Measurements from ENCODE around the gene DCDC2C. TPM values are rescaled to one million over a fixed set of nuclear protein-coding genes. Genes with fewer than 3 reads are reported as not detected.

DCDC2C gene
- total and polyA plus RNA-seq, 7 experiments from 2014 or later, result not detected

DNA sequence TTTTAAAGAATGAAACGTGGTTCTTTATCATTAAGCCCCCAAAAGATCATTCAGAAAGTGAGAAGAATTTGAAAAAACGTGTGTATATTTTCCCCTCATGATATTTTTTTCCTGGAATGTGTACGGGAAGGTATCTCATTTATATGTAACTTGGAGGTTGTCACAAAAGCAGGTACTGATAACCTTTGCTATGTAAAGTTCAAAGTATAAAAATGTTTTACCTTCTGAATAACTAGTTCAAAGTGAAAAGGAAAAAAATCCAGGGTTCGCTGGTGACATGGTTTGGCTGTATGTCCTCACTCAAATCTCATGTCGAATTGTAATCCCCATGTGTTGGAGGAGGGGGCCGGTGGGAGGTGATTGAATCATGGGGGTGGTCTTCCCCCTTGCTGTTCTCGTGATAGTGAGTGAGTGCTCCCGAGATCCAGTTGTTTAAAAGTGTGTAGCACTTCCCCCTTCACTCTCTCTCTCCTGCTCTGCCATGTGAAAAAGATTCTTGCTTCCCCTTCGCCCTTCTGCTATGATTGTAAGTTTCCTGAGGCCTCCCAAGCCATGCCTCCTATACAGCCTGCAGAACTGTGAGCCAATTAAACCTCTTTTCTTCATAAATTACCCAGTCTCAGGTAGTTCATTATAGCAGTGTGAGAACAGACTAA lies 144.2 kb downstream of the DCDC2C start:
- no peaks in the 10 kb centered on the region for H3K36me3 ChIP-seq (ENCODE audit: control insufficient read depth in 2 of 3, insufficient read depth in 3 of 3, low read length in 3 of 3)
- no peak for ATAC-seq
- intact Hi-C loops (cut with micrococcal nuclease), result no loop called here
- H3K4me3 ChIP-seq (ENCODE audit: low read length), result no peak overlapping the region
- CTCF ChIA-PET, result no interaction called here
- Mint-ChIP-seq H3K36me3 (peaks cover 0 to 3% (median 0%) of the 10 kb centered on the region in 5 donors), H3K4me3 (no peak overlapping the region), H3K27me3 (peaks cover 0 to 20% (median 12%) of the 10 kb centered on the region in 5 donors), H3K4me1 (no peaks in the 10 kb centered on the region), H3K9me3 (peaks cover 0 to 25% (median 12%) of the 10 kb centered on the region in 11 donors), H3K27ac (no peak overlapping the region)
- no peak overlapping the region for H3K27ac ChIP-seq (ENCODE audit: low read depth, low read length)
- no peaks in the 10 kb centered on the region for H3K27me3 ChIP-seq (ENCODE audit: control insufficient read depth in 2 of 2, insufficient read depth in 2 of 2, low read length in 2 of 2)
- POLR2A ChIA-PET, result no interaction called here
- H3K4me1 ChIP-seq (ENCODE audit: control insufficient read depth in 2 of 2, insufficient read depth in 2 of 2, low read length in 2 of 2), result no peaks in the 10 kb centered on the region
- DNase-seq, result no peak
- no peaks in the 10 kb centered on the region for H3K9me3 ChIP-seq (ENCODE audit: control insufficient read depth in 2 of 3, low read length in 3 of 3)

DNA sequence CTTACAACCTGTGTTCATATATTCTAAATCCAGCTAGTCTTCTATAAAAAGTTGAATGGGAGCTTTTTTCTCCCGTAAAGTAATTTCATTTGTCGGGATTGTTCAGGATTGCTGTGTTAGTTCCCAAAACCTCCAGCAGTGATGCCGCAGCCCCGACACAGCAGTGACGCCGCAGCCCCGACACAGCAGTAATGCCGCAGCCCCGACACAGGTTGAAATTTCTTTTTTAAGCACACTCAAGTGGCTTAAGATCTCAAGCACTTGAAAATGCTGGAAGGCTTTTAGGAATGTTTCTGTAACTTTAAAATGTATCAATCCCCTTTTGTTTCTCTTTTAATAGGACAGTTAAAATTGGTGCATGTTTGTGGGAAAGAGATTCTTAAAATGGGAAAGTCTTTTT lies 145.4 kb downstream of the DCDC2C start:
- no peak overlapping the region for H3K27ac ChIP-seq (ENCODE audit: low read depth, low read length)
- H3K4me1 Mint-ChIP-seq, result no peaks in the 10 kb centered on the region
- intact Hi-C loops (cut with micrococcal nuclease), result no loop called here
- H3K36me3 ChIP-seq (ENCODE audit: control insufficient read depth in 2 of 3, insufficient read depth in 3 of 3, low read length in 3 of 3), result no peaks in the 10 kb centered on the region
- no peak overlapping the region for H3K27ac Mint-ChIP-seq
- H3K4me1 ChIP-seq (ENCODE audit: control insufficient read depth in 2 of 2, insufficient read depth in 2 of 2, low read length in 2 of 2), result no peaks in the 10 kb centered on the region
- ATAC-seq (no peak), DNase-seq (no peak)
- ChIA-PET POLR2A (no interaction called here), CTCF (no interaction called here)
- no peak overlapping the region for H3K4me3 ChIP-seq (ENCODE audit: low read length)
- peaks cover 0 to 20% (median 8%) of the 10 kb centered on the region in 5 donors for H3K27me3 Mint-ChIP-seq
- H3K9me3 Mint-ChIP-seq, result peaks cover 4 to 34% (median 15%) of the 10 kb centered on the region in 11 donors
- H3K4me3 Mint-ChIP-seq, result no peak overlapping the region
- peaks cover 0 to 5% (median 0%) of the 10 kb centered on the region in 3 experiments for H3K9me3 ChIP-seq (ENCODE audit: control insufficient read depth in 2 of 3, low read length in 3 of 3)
- peaks cover 0 to 3% (median 0%) of the 10 kb centered on the region in 5 donors for H3K36me3 Mint-ChIP-seq
- no peaks in the 10 kb centered on the region for H3K27me3 ChIP-seq (ENCODE audit: control insufficient read depth in 2 of 2, insufficient read depth in 2 of 2, low read length in 2 of 2)

DNA sequence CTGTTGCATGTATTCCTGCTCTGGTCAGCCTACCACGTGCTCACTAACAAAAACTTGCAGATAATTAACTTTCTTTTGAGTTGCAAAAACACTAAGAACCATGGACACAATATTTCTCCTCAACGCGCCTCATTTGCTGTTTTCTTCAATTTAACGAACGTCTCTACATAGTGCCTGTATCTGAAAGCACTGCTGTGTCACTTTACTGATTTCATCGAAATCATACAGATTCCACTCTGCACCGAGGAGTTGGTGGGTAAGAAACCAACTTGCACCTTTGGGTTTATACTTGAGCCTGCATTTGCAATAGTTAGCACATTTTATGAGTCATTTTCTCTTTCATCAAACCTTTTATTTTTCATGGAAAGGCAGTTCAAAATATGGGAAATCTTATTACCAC lies 145.8 kb downstream of the DCDC2C start:
- Histone ChIP-seq H3K9me3 (ENCODE audit: control insufficient read depth in 2 of 3, low read length in 3 of 3) (peaks cover 0 to 5% (median 0%) of the 10 kb centered on the region in 3 experiments), H3K27ac (ENCODE audit: low read depth, low read length) (no peak overlapping the region), H3K27me3 (ENCODE audit: control insufficient read depth in 2 of 2, insufficient read depth in 2 of 2, low read length in 2 of 2) (no peaks in the 10 kb centered on the region), H3K36me3 (ENCODE audit: control insufficient read depth in 2 of 3, insufficient read depth in 3 of 3, low read length in 3 of 3) (no peaks in the 10 kb centered on the region), H3K4me1 (ENCODE audit: control insufficient read depth in 2 of 2, insufficient read depth in 2 of 2, low read length in 2 of 2) (no peaks in the 10 kb centered on the region), H3K4me3 (ENCODE audit: low read length) (no peak overlapping the region)
- intact Hi-C loops (cut with micrococcal nuclease), result no loop called here
- no peaks in the 10 kb centered on the region for H3K4me1 Mint-ChIP-seq
- ATAC-seq, result no peak
- peaks cover 0 to 17% (median 8%) of the 10 kb centered on the region in 5 donors for H3K27me3 Mint-ChIP-seq
- ChIA-PET CTCF (no interaction called here), POLR2A (no interaction called here)
- peaks cover 6 to 32% (median 16%) of the 10 kb centered on the region in 11 donors for H3K9me3 Mint-ChIP-seq
- DNase-seq, result no peak
- H3K4me3 Mint-ChIP-seq, result no peak overlapping the region
- H3K27ac Mint-ChIP-seq, result no peak overlapping the region
- H3K36me3 Mint-ChIP-seq, result peaks cover 0 to 3% (median 0%) of the 10 kb centered on the region in 5 donors

DNA sequence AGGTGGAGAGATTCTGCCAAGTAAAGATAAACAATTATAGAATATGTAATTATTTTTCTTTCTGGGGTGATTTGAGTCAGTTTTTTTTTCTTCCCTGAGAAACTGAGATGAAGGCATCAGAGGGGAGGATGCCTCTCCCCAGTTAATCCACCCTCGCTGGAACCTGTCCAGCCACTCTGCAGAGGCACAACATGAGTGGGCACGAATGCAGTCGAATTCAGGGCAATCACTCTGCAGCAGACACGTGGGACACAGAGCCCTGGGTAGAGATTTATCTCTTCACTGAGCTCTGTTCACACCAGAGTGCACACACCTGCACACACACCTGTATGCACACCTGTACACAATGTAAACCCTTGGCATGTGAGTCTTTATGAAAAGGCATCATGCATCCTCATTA lies 154.2 kb downstream of the DCDC2C start:
- H3K27me3 Mint-ChIP-seq, result peaks cover 0 to 7% (median 0%) of the 10 kb centered on the region in 5 donors
- Histone ChIP-seq H3K4me3 (ENCODE audit: low read length) (no peak overlapping the region), H3K27ac (ENCODE audit: low read depth, low read length) (no peak overlapping the region), H3K4me1 (ENCODE audit: control insufficient read depth in 2 of 2, insufficient read depth in 2 of 2, low read length in 2 of 2) (no peaks in the 10 kb centered on the region), H3K27me3 (ENCODE audit: control insufficient read depth in 2 of 2, insufficient read depth in 2 of 2, low read length in 2 of 2) (no peaks in the 10 kb centered on the region), H3K9me3 (ENCODE audit: control insufficient read depth in 2 of 3, low read length in 3 of 3) (peaks cover 0 to 5% (median 0%) of the 10 kb centered on the region in 3 experiments), H3K36me3 (ENCODE audit: control insufficient read depth in 2 of 3, insufficient read depth in 3 of 3, low read length in 3 of 3) (no peaks in the 10 kb centered on the region)
- H3K4me1 Mint-ChIP-seq, result no peaks in the 10 kb centered on the region
- no peak for ATAC-seq
- CTCF ChIA-PET, result no interaction called here
- peaks cover 4 to 27% (median 12%) of the 10 kb centered on the region in 11 donors for H3K9me3 Mint-ChIP-seq
- peaks cover 0 to 3% (median 0%) of the 10 kb centered on the region in 5 donors for H3K36me3 Mint-ChIP-seq
- no peak for DNase-seq
- no peak overlapping the region for H3K27ac Mint-ChIP-seq
- POLR2A ChIA-PET, result no interaction called here
- intact Hi-C loops (cut with micrococcal nuclease), result no loop called here
- H3K4me3 Mint-ChIP-seq, result no peak overlapping the region

DNA sequence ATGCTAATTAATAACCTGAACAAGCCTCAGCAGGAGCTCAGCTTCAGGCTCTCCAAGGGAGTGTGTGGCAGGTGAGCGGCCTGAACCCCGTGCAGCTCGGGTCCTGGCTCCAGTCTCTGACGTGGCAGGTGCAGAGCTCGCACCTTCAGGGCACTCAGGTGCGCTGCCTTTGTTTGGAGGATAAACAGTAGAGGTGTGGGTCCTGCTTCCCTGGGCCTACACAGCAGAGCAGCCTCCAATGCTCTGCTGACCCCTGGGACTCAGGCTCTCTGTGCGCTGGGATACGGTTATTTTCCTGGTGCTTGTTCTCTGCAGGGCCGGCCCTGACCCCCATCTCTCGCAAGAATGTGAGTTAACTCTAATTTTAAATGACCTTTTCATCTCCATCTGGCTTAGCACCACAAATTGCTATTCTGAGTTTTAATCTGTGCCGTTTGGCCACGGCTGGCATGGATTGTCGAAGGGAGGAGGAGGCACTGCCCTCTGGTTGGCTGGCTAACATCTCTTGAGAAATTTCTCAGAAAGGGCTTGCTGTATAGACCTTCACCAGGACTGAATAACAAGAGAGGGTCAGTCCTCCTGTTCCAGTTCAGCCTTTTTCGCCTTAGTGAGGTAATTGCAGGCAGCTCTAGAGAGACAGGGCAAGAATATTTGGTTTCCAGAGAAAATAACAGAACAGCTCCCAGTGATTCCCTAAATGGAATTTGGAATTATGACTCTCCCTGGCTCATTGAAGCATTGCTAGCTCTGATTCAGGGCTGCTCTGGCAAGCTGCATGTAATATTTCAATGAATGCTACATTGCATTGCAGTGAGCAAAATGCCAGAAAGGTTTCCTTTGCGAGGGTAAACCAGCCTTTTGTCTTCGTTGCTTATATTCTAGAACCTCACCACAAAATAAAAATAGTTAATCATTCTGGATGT lies 161.8 kb downstream of the DCDC2C start:
- intact Hi-C loops (cut with micrococcal nuclease), result no loop called here
- H3K9me3 Mint-ChIP-seq, result peaks cover 0 to 1% (median 0%) of the 10 kb centered on the region in 11 donors
- CTCF ChIA-PET, result no interaction called here

DNA sequence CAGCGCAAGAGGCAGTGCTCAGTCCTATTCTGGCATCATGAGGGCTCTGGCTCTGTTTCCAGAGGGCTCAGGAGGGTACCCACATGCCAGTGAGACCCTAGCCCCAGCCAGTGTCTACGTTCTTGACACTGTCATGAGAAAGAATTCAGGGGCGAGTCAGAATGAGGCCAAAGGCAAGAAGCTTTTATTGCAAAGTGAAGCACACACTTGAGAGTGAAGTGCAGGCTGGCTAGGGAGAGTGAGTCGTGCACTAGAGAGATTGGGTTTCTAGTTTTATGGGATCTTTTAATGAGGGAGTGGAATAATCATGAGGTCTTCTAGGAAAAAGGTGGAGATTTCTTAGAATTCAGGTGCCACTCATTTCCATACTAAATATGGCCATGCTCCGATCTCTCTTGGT lies 164.1 kb downstream of the DCDC2C start:
- Histone ChIP-seq H3K36me3 (ENCODE audit: control insufficient read depth in 2 of 3, insufficient read depth in 3 of 3, low read length in 3 of 3) (no peaks in the 10 kb centered on the region), H3K27me3 (ENCODE audit: control insufficient read depth in 2 of 2, insufficient read depth in 2 of 2, low read length in 2 of 2) (no peaks in the 10 kb centered on the region), H3K9me3 (ENCODE audit: control insufficient read depth in 2 of 3, low read length in 3 of 3) (no peaks in the 10 kb centered on the region), H3K27ac (ENCODE audit: low read depth, low read length) (no peak overlapping the region), H3K4me1 (ENCODE audit: control insufficient read depth in 2 of 2, insufficient read depth in 2 of 2, low read length in 2 of 2) (no peaks in the 10 kb centered on the region), H3K4me3 (ENCODE audit: low read length) (no peak overlapping the region)
- Mint-ChIP-seq H3K4me1 (peaks cover 0 to 2% (median 0%) of the 10 kb centered on the region in 7 donors), H3K4me3 (no peak overlapping the region), H3K36me3 (no peaks in the 10 kb centered on the region), H3K9me3 (no peaks in the 10 kb centered on the region), H3K27ac (no peak overlapping the region), H3K27me3 (peaks cover 0 to 5% (median 4%) of the 10 kb centered on the region in 5 donors)
- no peak for DNase-seq
- POLR2A ChIA-PET, result no interaction called here
- no peak for ATAC-seq
- CTCF ChIA-PET, result no interaction called here
- intact Hi-C loops (cut with micrococcal nuclease), result no loop called here

More for the DNA sequence above, 161.8 kb downstream of the DCDC2C start:
- no peak overlapping the region for H3K4me3 Mint-ChIP-seq
- H3K4me1 Mint-ChIP-seq, result peaks cover 0 to 2% (median 0%) of the 10 kb centered on the region in 7 donors
- DNase-seq (no peak), ATAC-seq (no peak)
- Histone ChIP-seq H3K4me1 (ENCODE audit: control insufficient read depth in 2 of 2, insufficient read depth in 2 of 2, low read length in 2 of 2) (no peaks in the 10 kb centered on the region), H3K27me3 (ENCODE audit: control insufficient read depth in 2 of 2, insufficient read depth in 2 of 2, low read length in 2 of 2) (no peaks in the 10 kb centered on the region), H3K36me3 (ENCODE audit: control insufficient read depth in 2 of 3, insufficient read depth in 3 of 3, low read length in 3 of 3) (no peaks in the 10 kb centered on the region), H3K9me3 (ENCODE audit: control insufficient read depth in 2 of 3, low read length in 3 of 3) (no peaks in the 10 kb centered on the region), H3K27ac (ENCODE audit: low read depth, low read length) (no peak overlapping the region), H3K4me3 (ENCODE audit: low read length) (no peak overlapping the region)
- POLR2A ChIA-PET, result no interaction called here
- peaks cover 0 to 5% (median 4%) of the 10 kb centered on the region in 5 donors for H3K27me3 Mint-ChIP-seq
- no peak overlapping the region for H3K27ac Mint-ChIP-seq
- H3K36me3 Mint-ChIP-seq, result no peaks in the 10 kb centered on the region
